ENCODE data around the gene SPTLC1. TPM values are rescaled to one million over a fixed set of nuclear protein-coding genes. Genes with fewer than 3 reads are reported as not detected.
"Not testable (repeated sequence)": the region's sequence is repeated elsewhere in the genome, so short reads cannot be mapped to it uniquely, and the experiment has no call there.

SPTLC1 gene
- total RNA-seq, 1 experiment from 2014 or later = 72.7 TPM

DNA sequence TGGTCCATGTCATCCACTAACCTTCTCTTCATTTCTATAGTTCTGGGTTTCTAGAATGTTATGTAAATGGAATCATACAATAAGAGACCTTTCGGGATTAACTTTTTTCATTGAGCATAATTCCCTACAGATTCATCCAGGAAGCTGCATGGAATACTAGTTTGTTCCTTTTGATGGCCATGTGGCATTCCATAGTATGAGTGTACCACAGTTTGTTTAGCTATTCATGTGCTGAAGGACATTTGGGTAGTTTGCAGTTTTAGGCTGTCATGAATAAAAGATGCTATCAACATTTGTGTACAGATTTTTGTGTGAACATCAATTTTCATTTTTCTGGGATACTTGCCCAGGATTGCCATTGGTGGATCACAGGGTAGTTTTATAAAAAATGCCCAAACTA, 6.8 kb upstream of the SPTLC1 start:
- Mint-ChIP-seq H3K36me3 (ENCODE audit: insufficient read depth, unreplicated experiment) (no peaks in the 10 kb centered on the region), H3K27ac (ENCODE audit: unreplicated experiment) (no peak overlapping the region), H3K27me3 (ENCODE audit: unreplicated experiment) (peaks cover 47% of the 10 kb centered on the region), H3K4me3 (ENCODE audit: low read depth, unreplicated experiment) (no peak overlapping the region), H3K9me3 (ENCODE audit: low read depth, unreplicated experiment) (peaks cover 3% of the 10 kb centered on the region), H3K4me1 (ENCODE audit: low read depth, unreplicated experiment) (no peaks in the 10 kb centered on the region)
- no peak for DNase-seq
- no TSS peak for BruUV-seq (replicated peaks)
- TF ChIP-seq, protein P1, sequence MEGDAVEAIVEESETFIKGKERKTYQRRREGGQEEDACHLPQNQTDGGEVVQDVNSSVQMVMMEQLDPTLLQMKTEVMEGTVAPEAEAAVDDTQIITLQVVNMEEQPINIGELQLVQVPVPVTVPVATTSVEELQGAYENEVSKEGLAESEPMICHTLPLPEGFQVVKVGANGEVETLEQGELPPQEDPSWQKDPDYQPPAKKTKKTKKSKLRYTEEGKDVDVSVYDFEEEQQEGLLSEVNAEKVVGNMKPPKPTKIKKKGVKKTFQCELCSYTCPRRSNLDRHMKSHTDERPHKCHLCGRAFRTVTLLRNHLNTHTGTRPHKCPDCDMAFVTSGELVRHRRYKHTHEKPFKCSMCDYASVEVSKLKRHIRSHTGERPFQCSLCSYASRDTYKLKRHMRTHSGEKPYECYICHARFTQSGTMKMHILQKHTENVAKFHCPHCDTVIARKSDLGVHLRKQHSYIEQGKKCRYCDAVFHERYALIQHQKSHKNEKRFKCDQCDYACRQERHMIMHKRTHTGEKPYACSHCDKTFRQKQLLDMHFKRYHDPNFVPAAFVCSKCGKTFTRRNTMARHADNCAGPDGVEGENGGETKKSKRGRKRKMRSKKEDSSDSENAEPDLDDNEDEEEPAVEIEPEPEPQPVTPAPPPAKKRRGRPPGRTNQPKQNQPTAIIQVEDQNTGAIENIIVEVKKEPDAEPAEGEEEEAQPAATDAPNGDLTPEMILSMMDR (IDR thresholded peaks at IDR 0.05; ENCODE audit: unreplicated experiment) = no peak
- CTCF ChIA-PET = no interaction called here
- intact Hi-C loops (cut with micrococcal nuclease; ENCODE audit: unreplicated experiment) = no loop called here

DNA sequence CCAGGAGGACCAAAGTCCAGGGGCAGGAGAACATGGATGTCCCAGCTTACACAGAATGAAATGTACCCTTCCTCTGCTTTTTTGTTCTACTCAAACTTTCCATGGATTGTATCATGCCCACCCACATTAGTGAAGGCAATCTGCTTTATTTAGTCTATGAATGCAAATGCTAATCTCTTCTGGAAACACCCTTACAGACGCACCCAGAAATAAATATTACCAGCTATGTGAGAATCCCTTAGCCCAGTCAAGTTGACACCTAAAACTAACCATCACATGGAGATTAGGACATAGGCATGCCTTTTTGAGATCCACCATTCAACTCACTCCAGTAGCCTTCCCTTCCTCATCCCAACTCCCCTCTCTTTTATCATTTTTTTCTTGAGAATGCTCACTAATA, 6.1 kb upstream of the SPTLC1 start:
- no peak for DNase-seq
- Mint-ChIP-seq H3K27me3 (ENCODE audit: unreplicated experiment) (peaks cover 47% of the 10 kb centered on the region), H3K4me1 (ENCODE audit: low read depth, unreplicated experiment) (no peaks in the 10 kb centered on the region), H3K36me3 (ENCODE audit: insufficient read depth, unreplicated experiment) (no peaks in the 10 kb centered on the region), H3K27ac (ENCODE audit: unreplicated experiment) (no peak overlapping the region), H3K9me3 (ENCODE audit: low read depth, unreplicated experiment) (peaks cover 3% of the 10 kb centered on the region), H3K4me3 (ENCODE audit: low read depth, unreplicated experiment) (no peak overlapping the region)
- intact Hi-C loops (cut with micrococcal nuclease; ENCODE audit: unreplicated experiment) = no loop called here
- CTCF ChIA-PET = no interaction called here
- TF ChIP-seq, protein P1 (IDR thresholded peaks at IDR 0.05; ENCODE audit: unreplicated experiment) = no peak
- BruUV-seq (replicated peaks) = no TSS peak

DNA sequence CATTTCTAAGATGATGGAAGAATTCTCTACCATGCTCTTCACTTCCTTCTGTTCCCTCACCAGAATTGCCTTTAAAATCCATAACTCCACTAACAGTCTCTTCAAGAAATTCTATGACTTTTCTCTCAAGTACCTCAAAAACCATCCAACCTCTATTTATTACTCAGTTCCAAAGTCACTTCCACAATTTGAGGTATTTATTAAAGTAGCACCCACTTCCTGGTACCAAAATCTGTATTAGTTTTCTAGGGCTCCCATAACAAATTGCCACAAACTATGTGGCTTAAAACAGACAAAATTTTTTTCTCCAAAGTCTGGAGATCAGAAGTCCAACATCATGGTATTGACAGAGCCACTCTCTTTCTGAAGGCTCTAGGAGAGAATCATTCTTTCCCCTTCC, 4.9 kb upstream of the SPTLC1 start:
- H3K4me1 Mint-ChIP-seq (ENCODE audit: low read depth, unreplicated experiment) = no peaks in the 10 kb centered on the region
- H3K36me3 Mint-ChIP-seq (ENCODE audit: insufficient read depth, unreplicated experiment) = peaks cover 7% of the 10 kb centered on the region
- H3K27me3 Mint-ChIP-seq (ENCODE audit: unreplicated experiment) = peaks cover 47% of the 10 kb centered on the region
- TF ChIP-seq, protein P1 (IDR thresholded peaks at IDR 0.05; ENCODE audit: unreplicated experiment) = no peak
- CTCF ChIA-PET = no interaction called here
- peaks cover 3% of the 10 kb centered on the region for H3K9me3 Mint-ChIP-seq (ENCODE audit: low read depth, unreplicated experiment)
- no peak overlapping the region for H3K4me3 Mint-ChIP-seq (ENCODE audit: low read depth, unreplicated experiment)
- intact Hi-C loops (cut with micrococcal nuclease; ENCODE audit: unreplicated experiment) = no loop called here
- H3K27ac Mint-ChIP-seq (ENCODE audit: unreplicated experiment) = no peak overlapping the region
- BruUV-seq (replicated peaks) = no TSS peak
- no peak for DNase-seq

DNA sequence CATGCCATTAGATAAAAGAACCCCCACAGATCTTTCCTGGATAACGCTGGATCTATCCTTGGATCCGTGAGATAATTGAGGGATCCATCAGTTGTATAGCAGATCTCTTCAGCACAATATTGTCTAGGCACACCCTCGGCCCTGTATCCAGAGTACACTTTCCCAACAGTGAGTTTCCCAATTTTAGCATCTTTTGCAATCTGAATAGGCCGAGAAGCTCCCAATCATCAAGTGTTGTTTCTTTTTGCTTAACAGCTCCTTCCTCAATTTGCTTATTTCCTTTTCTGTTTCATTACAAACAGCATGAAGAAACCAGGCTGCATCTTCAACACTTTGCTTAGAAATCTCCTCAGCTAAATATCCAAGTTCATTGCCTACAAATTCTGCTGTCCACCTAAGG, 4.4 kb upstream of the SPTLC1 start:
- TF ChIP-seq, protein P1 (IDR thresholded peaks at IDR 0.05; ENCODE audit: unreplicated experiment) = no peak
- no TSS peak for BruUV-seq (replicated peaks)
- Mint-ChIP-seq H3K9me3 (ENCODE audit: low read depth, unreplicated experiment) (peaks cover 3% of the 10 kb centered on the region), H3K4me3 (ENCODE audit: low read depth, unreplicated experiment) (no peak overlapping the region), H3K27ac (ENCODE audit: unreplicated experiment) (no peak overlapping the region), H3K27me3 (ENCODE audit: unreplicated experiment) (peaks cover 47% of the 10 kb centered on the region), H3K36me3 (ENCODE audit: insufficient read depth, unreplicated experiment) (peaks cover 12% of the 10 kb centered on the region), H3K4me1 (ENCODE audit: low read depth, unreplicated experiment) (no peaks in the 10 kb centered on the region)
- CTCF ChIA-PET = no interaction called here
- DNase-seq = no peak
- intact Hi-C loops (cut with micrococcal nuclease; ENCODE audit: unreplicated experiment) = no loop called here

DNA sequence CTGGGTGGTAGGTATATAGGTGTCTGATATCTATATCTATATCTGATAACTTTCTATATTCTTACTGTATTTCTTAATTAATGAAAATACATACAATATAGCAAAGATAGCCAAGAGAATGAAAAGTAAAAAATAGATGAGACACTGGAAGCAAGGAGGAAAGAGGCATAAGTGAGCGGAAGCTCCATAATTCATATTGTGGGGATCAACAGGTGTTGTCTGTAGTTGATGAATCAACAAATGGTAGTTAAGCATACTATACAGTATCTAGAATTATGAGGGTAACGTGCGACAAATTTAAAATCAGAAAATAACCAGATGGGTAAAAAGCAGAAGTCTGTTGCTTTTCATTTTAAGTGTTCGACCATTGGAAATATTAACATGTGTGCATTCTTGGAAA, 7.1 kb downstream of the SPTLC1 start:
- Mint-ChIP-seq H3K27me3 (ENCODE audit: unreplicated experiment) (no peaks in the 10 kb centered on the region), H3K27ac (ENCODE audit: unreplicated experiment) (no peak overlapping the region), H3K9me3 (ENCODE audit: low read depth, unreplicated experiment) (no peaks in the 10 kb centered on the region), H3K4me1 (ENCODE audit: low read depth, unreplicated experiment) (peaks cover 20% of the 10 kb centered on the region), H3K36me3 (ENCODE audit: insufficient read depth, unreplicated experiment) (peaks cover 25% of the 10 kb centered on the region), H3K4me3 (ENCODE audit: low read depth, unreplicated experiment) (no peak overlapping the region)
- DNase-seq = no peak
- BruUV-seq (replicated peaks) = no TSS peak
- intact Hi-C loops (cut with micrococcal nuclease; ENCODE audit: unreplicated experiment) = no loop called here
- CTCF ChIA-PET = no interaction called here
- TF ChIP-seq, protein P1 (IDR thresholded peaks at IDR 0.05; ENCODE audit: unreplicated experiment) = no peak

DNA sequence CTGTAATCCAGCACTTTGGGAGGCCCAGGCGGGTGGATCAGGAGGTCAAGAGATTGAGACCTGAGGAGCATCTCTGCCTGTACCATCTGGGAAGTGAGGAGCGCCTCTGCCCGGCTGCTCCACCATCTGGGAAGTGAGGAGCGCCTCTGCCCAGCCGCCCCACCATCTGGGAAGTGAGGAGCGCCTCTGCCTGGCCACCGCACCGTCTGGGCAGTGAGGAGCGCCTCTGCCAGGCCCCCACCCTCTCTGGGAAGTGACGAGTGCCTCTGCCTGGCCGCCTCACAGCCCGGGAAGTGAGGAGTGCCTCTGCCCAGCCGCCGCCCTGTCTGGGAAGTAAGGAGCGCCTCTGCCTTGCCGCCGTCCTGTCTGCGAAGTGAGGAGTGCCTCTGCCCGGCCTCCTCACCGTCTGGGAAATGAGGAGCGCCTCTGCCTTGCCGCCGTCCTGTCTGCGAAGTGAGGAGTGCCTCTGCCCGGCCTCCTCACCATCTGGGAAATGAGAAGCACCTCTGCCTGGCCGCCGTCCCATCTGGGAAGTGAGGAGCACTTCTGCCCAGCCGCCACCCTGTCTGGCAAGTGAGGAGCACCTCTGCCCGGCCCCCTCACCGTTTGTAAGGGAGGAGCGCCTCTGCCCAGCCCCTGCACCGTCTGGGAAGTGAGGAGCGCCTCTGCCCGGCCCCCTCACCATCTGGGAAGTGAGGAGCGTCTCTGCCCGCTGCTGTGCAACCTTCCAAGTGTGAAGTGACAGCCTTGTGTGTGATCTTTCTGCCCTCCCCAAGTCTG, 9.6 kb downstream of the SPTLC1 start:
- H3K27ac Mint-ChIP-seq (ENCODE audit: unreplicated experiment); CTCF ChIA-PET; H3K27me3 Mint-ChIP-seq (ENCODE audit: unreplicated experiment); intact Hi-C loops (cut with micrococcal nuclease; ENCODE audit: unreplicated experiment); BruUV-seq (replicated peaks); DNase-seq; H3K9me3 Mint-ChIP-seq (ENCODE audit: low read depth, unreplicated experiment); H3K4me1 Mint-ChIP-seq (ENCODE audit: low read depth, unreplicated experiment); H3K4me3 Mint-ChIP-seq (ENCODE audit: low read depth, unreplicated experiment): not testable (repeated sequence)
- H3K36me3 Mint-ChIP-seq (ENCODE audit: insufficient read depth, unreplicated experiment) = peaks cover 20% of the 10 kb centered on the region

Data from Calu3 (cell line).